Astrocyte (in vitro differentiated cells and primary cell): ENCODE results near the gene TMA7. TPM values are rescaled to one million over a fixed set of nuclear protein-coding genes. Genes with fewer than 3 reads are reported as not detected.

Experiments
- DNase-seq: peaks from one replicate; pipeline ENCODE4 v3.0.0-alpha.2; 2010; ENCODE audit warnings: low read depth
- FAIRE-seq: peaks from 2 replicates; lab custom pipeline; 2011; peaks lifted over from hg19 to GRCh38; lab: Jason Lieb, UNC
- H2AFZ ChIP-seq: 2 replicates; pipeline ENCODE4 v1.6.0; 2012; ENCODE audit warnings: low read depth, low read length, inconsistent platforms
- H3K27ac ChIP-seq: 2 replicates; pipeline ENCODE4 v1.5.1; 2011; ENCODE audit warnings: low read depth, low read length, inconsistent platforms
- H3K27me3 ChIP-seq: 2 replicates; pipeline ENCODE4 v1.6.0; 2011; ENCODE audit warnings: low read length, inconsistent platforms; ENCODE audit not compliant: insufficient read depth
- H3K36me3 ChIP-seq: 2 replicates; pipeline ENCODE4 v1.5.1; 2011; ENCODE audit warnings: low read length, inconsistent platforms; ENCODE audit not compliant: insufficient read depth
- H3K4me1 ChIP-seq: 2 replicates; pipeline ENCODE4 v1.5.1; 2011; ENCODE audit warnings: low read length, inconsistent platforms; ENCODE audit not compliant: insufficient read depth
- H3K4me2 ChIP-seq: 2 replicates; pipeline ENCODE4 v1.6.0; 2012; ENCODE audit warnings: low read length, inconsistent platforms
- H3K4me3 ChIP-seq: 2 replicates; pipeline ENCODE4 v1.5.1; 2011; ENCODE audit warnings: low read depth, mild to moderate bottlenecking, low read length, inconsistent platforms; ENCODE audit not compliant: insufficient read depth
- H3K79me2 ChIP-seq: 2 replicates; pipeline ENCODE4 v1.6.0; 2012; ENCODE audit warnings: mild to moderate bottlenecking, low read length, inconsistent platforms; ENCODE audit not compliant: insufficient read depth
- H3K9ac ChIP-seq: 2 replicates; pipeline ENCODE4 v1.6.0; 2012; ENCODE audit warnings: mild to moderate bottlenecking, low read length, inconsistent platforms
- H3K9me3 ChIP-seq: 2 replicates; pipeline ENCODE4 v1.5.1; 2012; ENCODE audit warnings: low read depth, mild to moderate bottlenecking, low read length, inconsistent platforms; ENCODE audit not compliant: insufficient read depth
- H4K20me1 ChIP-seq: 2 replicates; pipeline ENCODE4 v1.6.0; 2012; ENCODE audit warnings: low read length, inconsistent platforms; ENCODE audit not compliant: insufficient read depth
- H3K27ac Mint-ChIP-seq: one replicate; pipeline ENCODE4 v1.8.0; 2021; ENCODE audit warnings: mild to moderate bottlenecking, mixed read lengths; ENCODE audit not compliant: unreplicated experiment
- H3K27me3 Mint-ChIP-seq: one replicate; pipeline ENCODE4 v1.8.0; 2021; ENCODE audit warnings: low read depth, mixed read lengths; ENCODE audit not compliant: unreplicated experiment
- H3K36me3 Mint-ChIP-seq: one replicate; pipeline ENCODE4 v1.8.0; 2021; ENCODE audit warnings: low read depth, mixed read lengths; ENCODE audit not compliant: unreplicated experiment
- H3K4me1 Mint-ChIP-seq: one replicate; pipeline ENCODE4 v1.8.0; 2021; ENCODE audit warnings: low read depth, mixed read lengths; ENCODE audit not compliant: unreplicated experiment
- H3K4me3 Mint-ChIP-seq: one replicate; pipeline ENCODE4 v1.8.0; 2021; ENCODE audit warnings: mild to moderate bottlenecking, moderate library complexity, mixed read lengths; ENCODE audit not compliant: unreplicated experiment
- H3K9me3 Mint-ChIP-seq: one replicate; pipeline ENCODE4 v1.8.0; 2021; ENCODE audit warnings: mild to moderate bottlenecking, mixed read lengths; ENCODE audit not compliant: unreplicated experiment
- EZH2 ChIP-seq: IDR thresholded peaks from 2 replicates; pipeline ENCODE4 v1.6.1; 2012; ENCODE audit warnings: mild to moderate bottlenecking, low read length, inconsistent platforms; ENCODE audit not compliant: insufficient read depth
- total RNA-seq: library from RNA; stranded (reverse); gene quantifications from 2 replicates; pipeline ENCODE4 v1.2.1, GENCODE V29; 2021
- TF ChIP-seq, protein P1 (sequence below): IDR thresholded peaks from 2 replicates; pipeline ENCODE4 v1.5.1; 2011; ENCODE audit warnings: low read depth, mild to moderate bottlenecking, inconsistent platforms, low read length, moderate library complexity; ENCODE audit not compliant: insufficient read depth

Gene TMA7
- total RNA-seq, 1 donor from 2014 or later: 272 TPM

DNA sequence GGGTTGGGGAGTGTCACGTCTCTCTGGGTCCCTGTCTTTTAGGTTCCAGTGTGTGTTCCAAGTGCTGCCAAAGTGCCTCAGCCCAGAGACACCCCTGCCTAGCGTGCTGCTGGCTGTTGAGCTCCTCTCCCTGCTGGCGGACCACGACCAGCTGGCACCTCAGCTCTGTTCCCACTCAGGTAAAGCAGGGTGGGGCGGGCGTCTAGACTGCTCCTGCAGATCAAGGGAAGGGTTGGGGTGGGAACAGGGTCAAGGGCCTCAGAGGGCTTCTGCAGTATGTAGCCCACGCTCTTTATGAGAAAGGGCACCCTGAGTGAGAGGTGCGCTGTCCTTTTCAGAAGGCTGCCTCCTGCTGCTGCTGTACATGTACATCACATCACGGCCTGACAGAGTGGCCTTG lies 23.6 kb downstream of the TMA7 start:
- Histone ChIP-seq H4K20me1 (peaks cover 10% of the 10 kb centered on the region), H3K9ac (no peak overlapping the region), H3K36me3 (peaks cover 33% of the 10 kb centered on the region), H3K4me1 (peaks cover 26% of the 10 kb centered on the region), H3K4me3 (no peak overlapping the region), H3K27ac (no peak overlapping the region), H3K9me3 (no peaks in the 10 kb centered on the region), H3K27me3 (no peaks in the 10 kb centered on the region), H3K79me2 (peaks cover 26% of the 10 kb centered on the region), H3K4me2 (no peak overlapping the region), H2AFZ (no peak overlapping the region)
- TF ChIP-seq EZH2: no peak
- TF ChIP-seq, protein P1, sequence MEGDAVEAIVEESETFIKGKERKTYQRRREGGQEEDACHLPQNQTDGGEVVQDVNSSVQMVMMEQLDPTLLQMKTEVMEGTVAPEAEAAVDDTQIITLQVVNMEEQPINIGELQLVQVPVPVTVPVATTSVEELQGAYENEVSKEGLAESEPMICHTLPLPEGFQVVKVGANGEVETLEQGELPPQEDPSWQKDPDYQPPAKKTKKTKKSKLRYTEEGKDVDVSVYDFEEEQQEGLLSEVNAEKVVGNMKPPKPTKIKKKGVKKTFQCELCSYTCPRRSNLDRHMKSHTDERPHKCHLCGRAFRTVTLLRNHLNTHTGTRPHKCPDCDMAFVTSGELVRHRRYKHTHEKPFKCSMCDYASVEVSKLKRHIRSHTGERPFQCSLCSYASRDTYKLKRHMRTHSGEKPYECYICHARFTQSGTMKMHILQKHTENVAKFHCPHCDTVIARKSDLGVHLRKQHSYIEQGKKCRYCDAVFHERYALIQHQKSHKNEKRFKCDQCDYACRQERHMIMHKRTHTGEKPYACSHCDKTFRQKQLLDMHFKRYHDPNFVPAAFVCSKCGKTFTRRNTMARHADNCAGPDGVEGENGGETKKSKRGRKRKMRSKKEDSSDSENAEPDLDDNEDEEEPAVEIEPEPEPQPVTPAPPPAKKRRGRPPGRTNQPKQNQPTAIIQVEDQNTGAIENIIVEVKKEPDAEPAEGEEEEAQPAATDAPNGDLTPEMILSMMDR: no peak
- no peak for FAIRE-seq
- no peak for DNase-seq
- Mint-ChIP-seq H3K27me3 (no peaks in the 10 kb centered on the region), H3K4me1 (peaks cover 11% of the 10 kb centered on the region), H3K36me3 (peaks cover 24% of the 10 kb centered on the region), H3K27ac (no peak overlapping the region), H3K9me3 (no peaks in the 10 kb centered on the region), H3K4me3 (no peak overlapping the region)

DNA sequence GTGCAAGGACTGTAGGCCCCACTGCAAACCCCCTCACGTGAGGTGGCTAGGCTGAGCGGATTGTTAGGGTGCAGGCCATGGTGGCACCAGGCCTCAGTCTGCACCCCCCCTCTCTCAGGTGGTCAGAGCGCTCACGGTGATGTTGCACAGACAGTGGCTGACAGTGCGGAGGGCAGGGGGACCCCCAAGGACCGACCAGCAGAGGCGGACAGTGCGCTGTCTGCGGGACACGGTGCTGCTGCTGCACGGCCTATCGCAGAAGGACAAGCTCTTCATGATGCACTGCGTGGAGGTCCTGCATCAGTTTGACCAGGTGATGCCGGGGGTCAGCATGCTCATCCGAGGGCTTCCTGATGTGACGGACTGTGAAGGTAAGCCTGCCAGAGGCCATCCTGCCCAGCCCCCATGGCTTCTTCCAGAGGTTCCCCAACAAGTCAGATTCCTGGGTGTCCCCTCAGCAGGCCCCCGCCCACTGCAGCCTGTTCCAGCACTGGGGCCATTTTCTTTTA lies 24.7 kb downstream of the TMA7 start:
- H3K4me1 Mint-ChIP-seq: peaks cover 11% of the 10 kb centered on the region
- Histone ChIP-seq H3K27me3 (no peaks in the 10 kb centered on the region), H4K20me1 (peaks cover 14% of the 10 kb centered on the region), H3K9ac (peak overlapping the region; percentile 97), H3K79me2 (peaks cover 37% of the 10 kb centered on the region), H3K36me3 (peaks cover 23% of the 10 kb centered on the region), H2AFZ (no peak overlapping the region), H3K9me3 (no peaks in the 10 kb centered on the region), H3K4me1 (peaks cover 26% of the 10 kb centered on the region), H3K4me2 (peak overlapping the region; percentile 87), H3K4me3 (no peak overlapping the region), H3K27ac (peak overlapping the region; percentile 100)
- FAIRE-seq: no peak
- no peaks in the 10 kb centered on the region for H3K27me3 Mint-ChIP-seq
- no peak overlapping the region for H3K4me3 Mint-ChIP-seq
- H3K9me3 Mint-ChIP-seq: no peaks in the 10 kb centered on the region
- TF ChIP-seq, protein P1: no peak
- no peak for TF ChIP-seq EZH2
- no peak for DNase-seq
- H3K36me3 Mint-ChIP-seq: peaks cover 21% of the 10 kb centered on the region
- peak overlapping the region; percentile 94 for H3K27ac Mint-ChIP-seq

DNA sequence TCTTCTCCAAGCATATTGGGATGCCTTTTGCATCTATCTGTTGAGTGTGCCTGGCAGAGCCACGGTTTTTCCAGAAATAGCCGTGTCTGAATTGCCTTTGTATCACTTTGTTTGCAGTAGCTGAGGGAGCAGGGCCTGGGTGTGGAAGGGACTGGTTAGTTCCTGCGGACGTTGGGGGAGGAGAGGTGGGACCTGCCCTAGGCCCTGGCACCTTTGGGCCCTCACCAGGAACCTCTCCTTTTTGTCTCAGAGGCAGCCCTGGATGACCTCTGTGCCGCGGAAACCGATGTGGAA lies 25.1 kb downstream of the TMA7 start:
- peak overlapping the region; percentile 87 for H3K4me2 ChIP-seq
- no peak for DNase-seq
- H2AFZ ChIP-seq: no peak overlapping the region
- TF ChIP-seq EZH2: no peak
- H3K27ac ChIP-seq: peak overlapping the region; percentile 100
- no peak for FAIRE-seq
- H3K4me3 Mint-ChIP-seq: no peak overlapping the region
- peak overlapping the region; percentile 94 for H3K27ac Mint-ChIP-seq
- peaks cover 21% of the 10 kb centered on the region for H3K36me3 ChIP-seq
- no peaks in the 10 kb centered on the region for H3K27me3 ChIP-seq
- H3K79me2 ChIP-seq: peaks cover 41% of the 10 kb centered on the region
- H3K9me3 ChIP-seq: no peaks in the 10 kb centered on the region
- H3K36me3 Mint-ChIP-seq: peaks cover 22% of the 10 kb centered on the region
- H3K4me3 ChIP-seq: no peak overlapping the region
- peaks cover 14% of the 10 kb centered on the region for H3K4me1 Mint-ChIP-seq
- peaks cover 14% of the 10 kb centered on the region for H4K20me1 ChIP-seq
- H3K9me3 Mint-ChIP-seq: no peaks in the 10 kb centered on the region
- no peaks in the 10 kb centered on the region for H3K27me3 Mint-ChIP-seq
- H3K9ac ChIP-seq: peak overlapping the region; percentile 97
- peaks cover 26% of the 10 kb centered on the region for H3K4me1 ChIP-seq
